Femur (tissue), 1 donor: ENCODE results near the gene LIMS1.
"Not testable (repeated sequence)": the region's sequence is repeated elsewhere in the genome, so short reads cannot be mapped to it uniquely, and the experiment has no call there.

Experiments used
- DNase-seq: peaks from one replicate; pipeline ENCODE4 v3.0.0-alpha.2; 2017

The LIMS1 gene

GRCh38 chr2:108552566-108552965 is 18.3 kb downstream of the LIMS1 start:
- no peak for DNase-seq

- no peak for DNase-seq
Observed at GRCh38 chr2:108553209-108553919, 19.1 kb downstream of the LIMS1 start.

- no peak for DNase-seq
Observed at GRCh38 chr2:108554528-108554927, 20.3 kb downstream of the LIMS1 start.

GRCh38 chr2:108555572-108555971 is 21.3 kb downstream of the LIMS1 start:
- DNase-seq = no peak

GRCh38 chr2:108556581-108556980 is 22.3 kb downstream of the LIMS1 start:
- not testable (repeated sequence) for DNase-seq

- DNase-seq = no peak
Observed at GRCh38 chr2:108560241-108560811, 26.1 kb downstream of the LIMS1 start.

GRCh38 chr2:108560895-108561530 is 26.7 kb downstream of the LIMS1 start:
- no peak for DNase-seq

- DNase-seq = no peak
Observed at GRCh38 chr2:108562274-108562673, 28.0 kb downstream of the LIMS1 start.

GRCh38 chr2:108564510-108564909 is 30.2 kb downstream of the LIMS1 start:
- no peak for DNase-seq

- no peak for DNase-seq
Observed at GRCh38 chr2:108565778-108566375, 31.6 kb downstream of the LIMS1 start.

GRCh38 chr2:108570416-108570815 is 36.1 kb downstream of the LIMS1 start:
- no peak for DNase-seq

GRCh38 chr2:108571286-108571685 is 37.0 kb downstream of the LIMS1 start:
- DNase-seq = no peak

- DNase-seq = no peak
Observed at GRCh38 chr2:108573061-108573460, 38.8 kb downstream of the LIMS1 start.

GRCh38 chr2:108574332-108574731 is 40.1 kb downstream of the LIMS1 start:
- no peak for DNase-seq

GRCh38 chr2:108575132-108575966 is 41.1 kb downstream of the LIMS1 start:
- DNase-seq = no peak

- DNase-seq = no peak
Observed at GRCh38 chr2:108577099-108577498, 42.8 kb downstream of the LIMS1 start.

- peak; percentile 43 for DNase-seq
Observed at GRCh38 chr2:108579623-108580022, 45.4 kb downstream of the LIMS1 start.

GRCh38 chr2:108580050-108580449 is 45.8 kb downstream of the LIMS1 start:
- DNase-seq = no peak

- peak; percentile 80 for DNase-seq
Observed at GRCh38 chr2:108583903-108584520, 49.7 kb downstream of the LIMS1 start.

GRCh38 chr2:108585436-108585835 is 51.2 kb downstream of the LIMS1 start:
- no peak for DNase-seq

- no peak for DNase-seq
Observed at GRCh38 chr2:108586116-108586515, 51.8 kb downstream of the LIMS1 start.

- peak; percentile 56 for DNase-seq
Observed at GRCh38 chr2:108586631-108587030, 52.4 kb downstream of the LIMS1 start.
